Body of pancreas (tissue), 4 donors: Measurements from ENCODE around the gene HOMER2. TPM values are rescaled to one million over a fixed set of nuclear protein-coding genes. Genes with fewer than 3 reads are reported as not detected.
"Not testable (repeated sequence)": the region's sequence is repeated elsewhere in the genome, so short reads cannot be mapped to it uniquely, and the experiment has no call there.

ENCODE experiments used
- ATAC-seq: fragments of 150-250 bp; one replicate; pipeline ENCODE4 v1.9.1; 2016
- DNase-seq, 4 donors: peaks; one replicate each; pipeline ENCODE4 v3.0.0-alpha.2; 2019
- H3K27ac ChIP-seq, 4 donors: fragments of 200-600 bp; sonication (generic); 1 replicate in 3 of 4; 2 replicates in 1 of 4; pipeline versions ENCODE4 v1.5.1 to v1.6.1; 2016 to 2019; ENCODE audit warnings: mild to moderate bottlenecking in 1 of 4, mixed read lengths in 1 of 4, moderate library complexity in 1 of 4
- H3K27me3 ChIP-seq, 2 donors: fragments of 200-600 bp; sonication (generic); one replicate each; pipeline ENCODE4 v1.6.0; 2016; ENCODE audit warnings: mild to moderate bottlenecking in 1 of 2
- H3K36me3 ChIP-seq, 2 donors: fragments of 200-600 bp; sonication (generic); replicated peaks in 1 of 2; 2 replicates each; pipeline ENCODE4 v1.5.1; 2016; ENCODE audit warnings: low read depth in 2 of 2; ENCODE audit not compliant: insufficient read depth in 1 of 2
- H3K4me1 ChIP-seq: fragments of 200-600 bp; sonication (generic); one replicate; pipeline ENCODE4 v1.6.0; 2016
- H3K4me3 ChIP-seq, 2 donors: fragments of 200-600 bp; sonication (generic); 1 replicate in 1 of 2; 2 replicates in 1 of 2; pipeline ENCODE4 v1.5.1; 2016 to 2019
- H3K9me3 ChIP-seq, 3 donors: fragments of 200-600 bp; sonication (generic); 1 replicate in 2 of 3; 2 replicates in 1 of 3; pipeline ENCODE4 v1.5.1; 2016
- POLR2A ChIP-seq, 3 donors: fragments of 450-650 bp; IDR thresholded peaks; one replicate each; pipeline ENCODE4 v1.6.1; 2016; ENCODE audit warnings: antibody characterized with exemption in 3 of 3, mild to moderate bottlenecking in 2 of 3
- WGBS, 2 donors: methylation state at CpG; one replicate each; pipeline ENCODE4 v1.1.5; 2017; 5-methylcytosine and 5-hydroxymethylcytosine counted together
- intact Hi-C: fragments of 100-400 bp; cut with DNase I; formaldehyde crosslinking; loops from one replicate; pipeline ENCODE4 v1.15.1; 2023
- total RNA-seq, 2 donors: library from RNA; depleted of rRNA; stranded (reverse); fragments of >200 nt; gene quantifications; one replicate each; pipeline ENCODE4 v1.1.0, GENCODE V29; 2016
- TF ChIP-seq, protein P1 (sequence below), 7 experiments: fragments of 450-650 bp in 4 of 7; fragments of 200-600 bp in 3 of 7; sonication (generic) in 3 of 7; IDR thresholded peaks; one replicate each; pipeline ENCODE4 v1.5.1; 2016 to 2019; ENCODE audit warnings: antibody characterized with exemption in 7 of 7

Gene HOMER2
- total RNA-seq: 100 to 1,000 TPM; 331 to 469 TPM

DNA sequence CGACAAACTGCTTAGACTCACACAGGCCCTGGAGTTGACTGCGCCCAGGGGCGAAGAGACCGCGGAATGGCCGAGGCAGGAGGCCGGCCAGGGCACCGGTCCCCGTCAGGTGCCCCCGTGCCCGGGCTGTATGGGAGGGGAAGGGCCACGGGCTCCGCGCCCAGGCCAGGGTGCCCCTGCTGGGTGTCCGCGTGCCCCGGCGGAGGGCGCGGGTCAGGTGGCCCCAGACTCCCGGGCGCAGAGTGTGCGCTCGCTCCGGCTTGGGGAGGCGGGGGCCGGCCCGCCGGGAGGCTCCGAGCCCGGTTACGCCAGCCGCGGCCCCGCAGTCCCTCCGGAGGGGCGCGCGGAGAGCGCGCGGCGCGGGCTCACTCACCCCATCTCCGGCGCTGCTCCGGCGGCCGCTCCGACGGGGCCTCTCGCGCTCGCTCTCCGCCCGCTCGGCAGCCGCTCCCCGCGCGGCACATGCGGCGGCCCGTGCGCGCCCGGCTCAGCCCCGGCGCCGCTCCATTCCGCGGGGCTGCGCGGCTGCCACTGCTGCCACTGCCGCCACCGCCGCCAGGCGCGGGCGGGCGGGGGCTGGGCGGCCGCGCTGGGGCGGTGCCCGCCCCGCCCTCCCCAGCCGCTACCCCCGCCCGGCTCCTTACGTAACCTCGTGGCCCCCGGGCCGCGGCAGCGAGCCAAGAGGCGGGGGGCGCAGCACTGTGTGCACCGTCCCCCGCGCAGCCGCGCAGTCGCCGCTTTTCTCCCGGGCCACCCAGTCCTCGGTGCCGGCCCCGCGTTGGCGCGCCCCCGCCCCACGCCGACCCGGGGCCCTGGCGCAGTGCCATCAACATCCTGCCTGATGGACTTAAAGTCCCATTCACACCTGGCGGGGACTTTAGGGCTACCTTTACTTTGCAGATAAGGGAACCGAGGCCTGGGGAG is at the start of gene HOMER2:
Gene HOMER2 (minus strand): TSS at position 563 of the 924 bp plus-strand sequence. CDS start 185 bp downstream, at position 378.
- peak within 1 kb of the TSS; percentile 93 to 99 (median 96) for H3K27ac ChIP-seq
- intact Hi-C loops: no loop called here

GRCh38 chr15:83000672-83001031 is 48.1 kb upstream of the HOMER2 start:
- ATAC-seq, intact Hi-C loops, H3K9me3 ChIP-seq: not testable (repeated sequence)

More for the DNA sequence above, at the start of gene HOMER2:
- 0 to 1% methylated on average over 15 to 111 of the region's 119 CpGs for WGBS, 2 donors
- Histone ChIP-seq H3K9me3 (no peaks in the 10 kb centered on the region), H3K4me3 (peak within 1 kb of the TSS; percentile 64 to 76), H3K36me3 (no peaks in the 10 kb centered on the region), H3K4me1 (peaks cover 42% of the 10 kb centered on the region), H3K27me3 (no peaks in the 10 kb centered on the region)
- DNase-seq (peak; percentile 90 to 94 (median 92)), ATAC-seq (peak; percentile 83)
- TF ChIP-seq, protein P1, sequence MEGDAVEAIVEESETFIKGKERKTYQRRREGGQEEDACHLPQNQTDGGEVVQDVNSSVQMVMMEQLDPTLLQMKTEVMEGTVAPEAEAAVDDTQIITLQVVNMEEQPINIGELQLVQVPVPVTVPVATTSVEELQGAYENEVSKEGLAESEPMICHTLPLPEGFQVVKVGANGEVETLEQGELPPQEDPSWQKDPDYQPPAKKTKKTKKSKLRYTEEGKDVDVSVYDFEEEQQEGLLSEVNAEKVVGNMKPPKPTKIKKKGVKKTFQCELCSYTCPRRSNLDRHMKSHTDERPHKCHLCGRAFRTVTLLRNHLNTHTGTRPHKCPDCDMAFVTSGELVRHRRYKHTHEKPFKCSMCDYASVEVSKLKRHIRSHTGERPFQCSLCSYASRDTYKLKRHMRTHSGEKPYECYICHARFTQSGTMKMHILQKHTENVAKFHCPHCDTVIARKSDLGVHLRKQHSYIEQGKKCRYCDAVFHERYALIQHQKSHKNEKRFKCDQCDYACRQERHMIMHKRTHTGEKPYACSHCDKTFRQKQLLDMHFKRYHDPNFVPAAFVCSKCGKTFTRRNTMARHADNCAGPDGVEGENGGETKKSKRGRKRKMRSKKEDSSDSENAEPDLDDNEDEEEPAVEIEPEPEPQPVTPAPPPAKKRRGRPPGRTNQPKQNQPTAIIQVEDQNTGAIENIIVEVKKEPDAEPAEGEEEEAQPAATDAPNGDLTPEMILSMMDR (IDR thresholded peaks at IDR 0.05): peak in 2 of 7 experiments; percentile 40 to 47
- peak; percentile 14 to 50 (median 30) for TF ChIP-seq POLR2A (IDR thresholded peaks at IDR 0.05)

GRCh38 chr15:82999905-83000671 is 47.6 kb upstream of the HOMER2 start:
- Histone ChIP-seq H3K27ac (peak overlapping the region; percentile 66 to 80 (median 74)), H3K27me3 (no peaks in the 10 kb centered on the region), H3K4me3 (no peak overlapping the region), H3K36me3 (peaks cover 0 to 4% of the 10 kb centered on the region in 2 donors), H3K9me3 (no peaks in the 10 kb centered on the region), H3K4me1 (peaks cover 17% of the 10 kb centered on the region)
- 0 to 3% methylated on average over 6 of the region's 6 CpGs for WGBS, 2 donors
- intact Hi-C loops: loop anchor here (5.0 kb wide), 1 partner anchor 153 kb away; no protein-coding TSS in a partner anchor
- peak; percentile 27 to 59 (median 46) for DNase-seq
- ATAC-seq: peak; percentile 91
- TF ChIP-seq, protein P1 (IDR thresholded peaks at IDR 0.05): peak; percentile 42 to 90 (median 81)
- peak in 1 of 3 donors; percentile 16 for TF ChIP-seq POLR2A (IDR thresholded peaks at IDR 0.05)

More at GRCh38 chr15:83000672-83001031, 48.1 kb upstream of the HOMER2 start:
- Histone ChIP-seq H3K4me1 (peaks cover 17% of the 10 kb centered on the region), H3K27ac (peak overlapping the region in 3 of 4 donors; percentile 74 to 80 (median 75))
- 38 to 78% methylated on average over 3 of the region's 3 CpGs for whole genome bisulfite sequencing, 2 donors
- not testable (repeated sequence) for DNase-seq, H3K36me3 ChIP-seq, H3K4me3 ChIP-seq, H3K27me3 ChIP-seq

DNA sequence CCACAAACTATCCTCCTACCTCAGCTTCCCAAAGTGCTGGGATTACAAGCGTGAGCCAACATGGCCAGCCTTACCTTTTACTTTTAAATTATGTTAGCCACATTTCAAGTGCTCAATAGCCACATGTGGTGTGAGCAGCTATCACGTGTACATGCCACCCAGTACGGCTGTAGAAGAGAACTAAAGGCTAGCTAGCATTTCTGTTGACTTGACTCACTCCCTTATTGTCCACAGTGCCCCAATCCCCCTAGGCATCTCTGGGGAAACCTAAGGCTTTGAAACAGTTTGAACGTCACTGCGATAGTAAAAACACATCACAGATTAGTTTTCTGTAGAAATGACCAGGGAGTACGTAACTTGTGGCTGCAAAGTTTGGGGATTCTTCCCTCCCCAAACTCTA is 46.9 kb upstream of the HOMER2 start:
- WGBS, 2 donors: 90 to 92% methylated on average over 6 of the region's 6 CpGs

More for the DNA sequence above, 46.9 kb upstream of the HOMER2 start:
- ATAC-seq (no peak), DNase-seq (no peak)
- intact Hi-C loops: loop anchor here (5.0 kb wide), 1 partner anchor 152 kb away; no protein-coding TSS in a partner anchor
- Histone ChIP-seq H3K27ac (peak overlapping the region; percentile 66 to 80 (median 74)), H3K4me3 (no peak overlapping the region), H3K27me3 (no peaks in the 10 kb centered on the region), H3K36me3 (no peaks in the 10 kb centered on the region), H3K9me3 (no peaks in the 10 kb centered on the region), H3K4me1 (peaks cover 17% of the 10 kb centered on the region)
- no peak for TF ChIP-seq POLR2A (IDR thresholded peaks at IDR 0.05)
- TF ChIP-seq, protein P1 (IDR thresholded peaks at IDR 0.05): no peak
